GM21717 (cell line): Measurements from ENCODE around the gene RNF149.
"Not testable (repeated sequence)": the region's sequence is repeated elsewhere in the genome, so short reads cannot be mapped to it uniquely, and the experiment has no call there.

ENCODE experiments used
- ATAC-seq: cut with Tn5 transposase; IDR thresholded peaks from one replicate; pipeline ENCODE4 v1.9.1; 2021; ENCODE audit warnings: mild to moderate bottlenecking, moderate library complexity; ENCODE audit not compliant: unreplicated experiment

RNF149 gene

GRCh38 chr2:101308432-101309210, at the start of gene RNF149:
TSS of gene RNF149 (minus strand) at chr2:101308701. CDS start at chr2:101308588, 113 bp downstream.
- peak; percentile 63 for ATAC-seq

GRCh38 chr2:101357376-101357775, 48.9 kb upstream of the RNF149 start:
- no peak for ATAC-seq

- ATAC-seq = no peak
Measured at GRCh38 chr2:101356521-101356920, 48.0 kb upstream of the RNF149 start.

- no peak for ATAC-seq
Measured at GRCh38 chr2:101356055-101356454, 47.6 kb upstream of the RNF149 start.

- no peak for ATAC-seq
Measured at GRCh38 chr2:101355401-101356054, 47.0 kb upstream of the RNF149 start.

GRCh38 chr2:101354420-101355311, 46.2 kb upstream of the RNF149 start:
- ATAC-seq = no peak

- not testable (repeated sequence) for ATAC-seq
Measured at GRCh38 chr2:101352631-101353030, 44.1 kb upstream of the RNF149 start.

GRCh38 chr2:101351207-101351606, 42.7 kb upstream of the RNF149 start:
- ATAC-seq = no peak

- no peak for ATAC-seq
Measured at GRCh38 chr2:101349893-101350662, 41.6 kb upstream of the RNF149 start.

GRCh38 chr2:101348883-101349282, 40.4 kb upstream of the RNF149 start:
- ATAC-seq = no peak

- no peak for ATAC-seq
Measured at GRCh38 chr2:101346909-101347308, 38.4 kb upstream of the RNF149 start.

GRCh38 chr2:101344137-101344536, 35.6 kb upstream of the RNF149 start:
- no peak for ATAC-seq

GRCh38 chr2:101342625-101343008, 34.1 kb upstream of the RNF149 start:
- no peak for ATAC-seq

GRCh38 chr2:101341901-101342624, 33.6 kb upstream of the RNF149 start:
- no peak for ATAC-seq

GRCh38 chr2:101341421-101341820, 32.9 kb upstream of the RNF149 start:
- ATAC-seq = no peak

- no peak for ATAC-seq
Measured at GRCh38 chr2:101340141-101340551, 31.6 kb upstream of the RNF149 start.

- ATAC-seq = no peak
Measured at GRCh38 chr2:101339266-101339880, 30.9 kb upstream of the RNF149 start.

GRCh38 chr2:101337877-101338276, 29.4 kb upstream of the RNF149 start:
- no peak for ATAC-seq
